Head of caudate nucleus (tissue), 42 donors: ENCODE data around the gene LHPP.
"Not testable (repeated sequence)": the region's sequence is repeated elsewhere in the genome, so short reads cannot be mapped to it uniquely, and the experiment has no call there.

Experiments used
- DNase-seq, 42 donors: peaks; one replicate each; pipeline versions ENCODE4 v3.0.0 to v3.0.0-alpha.2; 2020 to 2021; ENCODE audit warnings: mixed read lengths in 7 of 42
- intact Hi-C: fragments of 100-400 bp; cut with DNase I; formaldehyde crosslinking; loops from one replicate; pipeline ENCODE4 v1.15.0; 2022

Gene LHPP, protein sequence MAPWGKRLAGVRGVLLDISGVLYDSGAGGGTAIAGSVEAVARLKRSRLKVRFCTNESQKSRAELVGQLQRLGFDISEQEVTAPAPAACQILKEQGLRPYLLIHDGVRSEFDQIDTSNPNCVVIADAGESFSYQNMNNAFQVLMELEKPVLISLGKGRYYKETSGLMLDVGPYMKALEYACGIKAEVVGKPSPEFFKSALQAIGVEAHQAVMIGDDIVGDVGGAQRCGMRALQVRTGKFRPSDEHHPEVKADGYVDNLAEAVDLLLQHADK

DNA sequence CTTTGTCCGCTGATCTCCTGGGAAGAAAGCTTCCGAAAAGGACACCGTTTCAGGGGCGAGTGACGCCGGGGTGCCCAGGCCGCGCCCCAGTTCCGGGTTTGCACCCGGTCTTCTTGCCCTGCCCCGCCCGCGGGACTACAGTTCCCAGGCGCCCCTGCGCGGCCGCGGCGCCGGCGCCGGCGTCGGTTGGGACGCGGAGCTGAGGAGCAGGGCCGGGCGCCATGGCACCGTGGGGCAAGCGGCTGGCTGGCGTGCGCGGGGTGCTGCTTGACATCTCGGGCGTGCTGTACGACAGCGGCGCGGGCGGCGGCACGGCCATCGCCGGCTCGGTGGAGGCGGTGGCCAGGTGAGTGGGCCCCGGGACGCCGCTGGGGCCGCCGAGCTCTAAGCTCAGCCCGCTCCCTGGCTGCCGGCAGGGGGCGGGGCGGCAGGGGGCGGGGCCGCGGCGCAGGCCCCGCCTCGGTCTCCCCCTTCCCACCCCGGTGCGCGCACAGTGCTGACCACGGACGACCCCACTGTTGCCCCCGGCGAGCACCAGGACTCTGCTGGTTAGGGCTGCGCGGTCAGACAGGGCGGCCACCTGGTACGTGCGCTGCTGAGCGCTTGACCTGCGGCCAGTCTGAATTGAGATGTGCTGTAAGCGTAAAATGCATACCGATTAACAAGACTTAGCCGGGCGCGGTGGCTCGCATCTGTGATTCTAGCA, at the start of gene LHPP:
TSS of gene LHPP (plus strand) at position 182 of the 706 bp plus-strand sequence. CDS start at position 222, 40 bp downstream.
- intact Hi-C loops, result no loop called here
- DNase-seq, result peak; percentile 67 to 95 (median 89)

DNA sequence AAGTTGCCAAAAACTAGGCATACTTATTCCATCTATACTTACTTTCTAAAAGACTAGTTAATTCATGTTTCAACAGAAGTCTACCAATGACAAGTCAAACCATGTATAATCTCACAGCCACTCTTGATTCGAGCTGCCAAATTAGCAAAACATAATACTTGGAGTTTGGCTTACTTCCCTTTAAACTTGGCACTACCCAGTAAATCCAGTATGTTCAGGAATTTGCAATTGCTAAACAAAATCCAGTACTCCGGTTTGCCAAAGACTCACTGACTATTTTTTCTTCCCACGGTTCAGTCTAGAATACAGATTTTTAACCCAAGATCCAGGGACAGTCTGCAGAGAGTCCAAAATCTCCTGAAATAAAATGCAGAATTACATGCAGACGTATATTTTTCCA, 47.5 kb upstream of the LHPP start:
- DNase-seq, result peak in 1 of 42 donors; percentile 13
- intact Hi-C loops, result no loop called here

DNA sequence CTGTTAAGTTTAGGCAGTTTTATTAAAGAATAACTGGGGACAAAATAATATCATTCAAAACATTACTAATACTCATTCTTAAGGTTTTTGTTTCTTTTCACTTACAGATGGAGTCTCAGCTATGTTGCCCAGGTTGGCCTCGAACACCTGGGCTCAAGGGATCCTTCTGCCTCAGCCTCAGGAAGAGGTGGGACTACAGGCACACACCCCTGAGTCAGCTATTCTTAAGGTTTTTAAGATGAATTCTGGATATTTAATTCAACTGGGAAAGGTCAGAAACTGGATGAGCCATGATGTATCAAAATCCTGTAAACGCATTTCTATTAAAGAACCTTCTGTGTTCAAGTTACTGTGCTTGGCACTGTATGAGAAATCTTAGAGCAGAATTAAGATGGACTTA, 46.4 kb upstream of the LHPP start:
- peak in 2 of 42 donors; percentile 5 to 23 for DNase-seq
- intact Hi-C loops, result no loop called here

DNA sequence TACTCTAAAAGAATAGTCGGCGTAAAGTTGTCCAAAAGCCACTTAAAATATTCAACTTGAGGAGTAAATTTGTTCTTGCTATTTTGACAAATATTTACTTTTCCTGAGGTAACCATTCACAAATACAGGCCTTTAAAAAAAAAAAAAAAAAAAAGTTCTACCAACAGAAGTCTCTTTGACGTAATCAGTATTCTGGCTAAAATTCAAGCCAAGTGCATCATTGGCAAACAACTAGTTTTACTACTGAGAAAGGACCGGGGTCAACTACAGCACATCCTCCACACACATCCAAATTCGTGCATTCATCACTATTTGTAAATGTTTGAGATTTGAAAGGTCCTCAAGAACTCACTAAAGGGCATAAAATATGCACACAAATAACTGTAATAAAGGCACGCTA, 44.9 kb upstream of the LHPP start:
- intact Hi-C loops, result no loop called here

DNA sequence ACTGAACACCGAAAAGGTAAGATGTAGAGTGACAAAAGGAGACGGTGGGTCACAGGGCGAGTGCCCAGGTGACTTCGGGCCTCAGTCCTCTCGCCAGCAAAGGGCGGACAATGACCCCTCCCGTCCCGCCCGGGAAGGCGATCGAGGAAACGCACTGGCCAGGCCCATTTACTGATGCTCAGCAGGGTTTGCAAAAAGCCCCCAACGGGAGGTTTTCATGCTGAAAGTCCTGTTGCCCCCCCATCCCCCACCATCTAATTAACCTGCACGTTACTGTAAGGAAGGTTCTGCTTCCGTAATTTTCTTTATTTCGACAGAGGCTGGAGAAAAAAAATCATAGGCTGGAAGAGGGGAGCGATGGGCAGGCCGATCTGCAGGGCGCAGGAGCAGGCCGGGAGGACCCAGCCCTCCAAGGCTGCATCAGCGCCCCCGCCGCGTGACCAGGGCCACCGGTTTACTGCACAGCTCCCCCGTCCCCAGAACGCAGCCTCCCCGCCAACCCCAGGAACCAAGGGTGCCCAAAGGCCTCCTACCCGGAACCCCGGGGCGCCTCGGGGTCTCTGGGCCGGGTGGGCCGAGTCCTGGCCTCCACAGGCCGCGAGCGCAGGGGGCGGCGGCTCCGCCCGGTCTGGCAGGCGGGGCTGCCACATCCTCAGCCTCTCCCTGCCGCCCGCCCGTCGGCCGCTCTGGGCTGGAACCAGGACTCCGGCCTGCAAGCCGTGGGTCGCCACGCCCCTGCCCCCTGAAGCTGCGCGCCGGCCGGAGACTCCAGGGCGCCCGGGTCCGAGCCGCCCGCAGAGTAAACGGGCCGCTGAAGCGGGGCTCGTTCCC, 43.5 kb upstream of the LHPP start:
- peak; percentile 37 to 84 (median 70) for DNase-seq
- intact Hi-C loops, result no loop called here

More for the DNA sequence above, 44.9 kb upstream of the LHPP start:
- peak in 1 of 42 donors; percentile 1 for DNase-seq

DNA sequence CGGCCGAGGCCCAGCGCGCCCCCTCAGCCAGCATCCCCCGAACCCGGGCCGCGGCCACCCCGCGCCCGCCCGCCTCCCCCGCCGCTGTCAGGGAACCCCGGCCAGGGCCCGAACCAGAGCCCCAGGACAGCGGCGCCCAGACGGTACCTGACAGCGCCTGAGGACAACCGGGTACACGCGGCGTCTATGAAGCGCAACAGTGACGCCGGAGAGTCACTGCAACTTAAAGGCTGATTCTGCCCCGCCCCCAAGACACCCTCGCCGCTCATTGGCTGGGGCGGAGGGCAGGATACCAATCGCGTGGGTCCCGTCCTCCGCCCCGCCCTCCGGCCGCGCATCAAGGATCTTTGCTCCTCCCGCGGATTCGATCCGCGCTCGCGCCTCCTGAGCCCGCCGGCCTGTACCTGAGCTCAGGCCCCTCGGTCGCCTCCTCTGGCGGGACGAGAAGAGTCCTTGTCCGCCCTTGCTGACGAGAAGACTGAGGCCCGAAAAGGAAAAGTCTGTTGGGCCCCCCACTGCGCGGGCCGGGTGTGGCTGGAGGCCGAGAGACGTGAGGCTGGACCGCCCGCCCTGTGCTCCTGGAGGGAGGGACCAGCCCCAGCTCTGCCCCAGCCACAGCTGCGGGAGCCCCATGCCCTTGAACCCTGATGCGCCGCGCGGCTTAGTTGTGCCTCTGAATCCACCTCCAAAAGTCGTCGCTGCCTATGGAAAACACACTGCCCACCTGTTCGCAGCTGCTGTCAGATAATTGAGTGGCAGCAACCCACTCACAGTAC, 42.7 kb upstream of the LHPP start, which contains the start of gene OAT:
TSS of gene OAT (minus strand) at position 198 of the 776 bp plus-strand sequence. CDS start 6,752 bp downstream, outside the sequence.
- DNase-seq, result peak; percentile 97 to 99 (median 98)
- intact Hi-C loops, result no loop called here

DNA sequence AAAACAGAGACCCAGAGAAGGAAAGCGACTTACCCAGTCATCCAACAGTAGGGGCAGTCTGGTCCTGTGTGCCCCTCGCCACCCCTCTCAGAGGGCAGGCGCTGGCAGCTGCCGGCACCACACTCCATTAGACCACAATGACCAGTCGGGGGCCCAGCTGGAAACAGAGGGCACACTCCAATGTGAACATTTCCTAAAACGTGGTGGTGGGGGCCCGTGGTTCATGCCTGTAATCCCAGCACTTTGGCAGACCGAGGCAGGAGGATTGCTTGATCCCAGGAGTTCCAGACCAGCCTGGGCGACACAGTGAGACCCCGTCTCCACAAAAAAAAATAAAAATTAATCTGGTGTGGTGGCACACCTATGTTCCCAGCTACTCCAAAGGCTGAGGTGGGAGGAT, 42.0 kb upstream of the LHPP start:
- peak in 4 of 42 donors; percentile 13 to 26 (median 20) for DNase-seq
- intact Hi-C loops, result no loop called here

DNA sequence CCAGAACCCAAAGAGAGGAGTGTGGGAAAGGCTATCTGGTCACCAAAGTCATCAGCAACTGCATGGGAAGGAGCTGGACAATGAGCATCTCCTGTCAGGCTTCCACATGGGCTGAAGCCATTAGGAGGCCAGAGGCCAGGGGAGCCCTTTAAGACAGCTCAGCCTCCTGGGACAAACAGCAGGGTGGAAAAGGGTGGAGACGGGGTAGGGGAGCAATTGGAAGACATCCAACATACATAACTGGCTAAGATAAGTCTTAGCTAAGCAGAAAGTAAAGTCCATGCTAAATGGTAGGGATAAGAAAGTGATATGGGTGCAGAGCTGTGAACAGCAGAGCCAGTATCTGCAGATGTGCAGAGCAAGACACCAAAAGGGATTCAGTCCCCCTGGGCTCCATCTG, 41.4 kb upstream of the LHPP start:
- intact Hi-C loops, result no loop called here
- no peak for DNase-seq

DNA sequence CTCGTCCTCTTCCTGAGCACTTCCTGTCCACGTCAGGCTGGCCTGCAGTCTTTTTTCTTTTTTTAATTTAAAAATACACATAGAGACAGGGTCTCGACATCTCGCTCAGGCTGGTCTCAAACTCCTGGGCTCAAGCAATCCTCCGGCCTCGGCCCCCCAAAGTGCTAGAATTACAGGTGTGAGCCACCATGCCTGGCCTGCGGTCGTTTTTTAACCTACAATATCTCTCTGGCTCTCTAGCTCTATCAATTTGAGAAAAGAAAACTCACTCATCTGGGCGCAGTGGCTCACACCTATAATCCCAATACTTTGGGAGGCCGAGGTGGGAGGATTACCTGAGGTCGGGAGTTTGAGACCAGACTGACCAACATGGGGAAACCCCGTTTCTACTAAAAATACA, 38.9 kb upstream of the LHPP start:
- intact Hi-C loops, result no loop called here
- no peak for DNase-seq

DNA sequence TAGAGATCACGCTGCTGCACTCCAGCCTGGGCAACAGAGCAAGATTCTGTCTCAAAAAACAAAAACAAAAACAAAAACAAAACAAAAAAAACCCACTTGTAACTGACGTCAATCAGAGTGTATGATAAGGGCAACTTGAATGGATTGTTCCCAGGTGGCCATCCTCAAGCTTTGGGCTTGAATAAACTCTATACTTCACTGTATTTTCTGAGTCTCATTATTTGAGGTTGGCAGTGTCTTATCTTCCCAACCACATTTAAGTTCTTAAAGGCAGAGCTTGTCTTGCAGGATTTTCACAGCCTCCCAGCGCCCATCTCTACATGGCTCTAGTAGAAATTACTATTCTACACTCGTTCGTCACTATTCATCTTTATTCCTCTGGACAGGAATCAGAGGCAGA, 37.8 kb upstream of the LHPP start:
- DNase-seq, result no peak
- intact Hi-C loops, result no loop called here

DNA sequence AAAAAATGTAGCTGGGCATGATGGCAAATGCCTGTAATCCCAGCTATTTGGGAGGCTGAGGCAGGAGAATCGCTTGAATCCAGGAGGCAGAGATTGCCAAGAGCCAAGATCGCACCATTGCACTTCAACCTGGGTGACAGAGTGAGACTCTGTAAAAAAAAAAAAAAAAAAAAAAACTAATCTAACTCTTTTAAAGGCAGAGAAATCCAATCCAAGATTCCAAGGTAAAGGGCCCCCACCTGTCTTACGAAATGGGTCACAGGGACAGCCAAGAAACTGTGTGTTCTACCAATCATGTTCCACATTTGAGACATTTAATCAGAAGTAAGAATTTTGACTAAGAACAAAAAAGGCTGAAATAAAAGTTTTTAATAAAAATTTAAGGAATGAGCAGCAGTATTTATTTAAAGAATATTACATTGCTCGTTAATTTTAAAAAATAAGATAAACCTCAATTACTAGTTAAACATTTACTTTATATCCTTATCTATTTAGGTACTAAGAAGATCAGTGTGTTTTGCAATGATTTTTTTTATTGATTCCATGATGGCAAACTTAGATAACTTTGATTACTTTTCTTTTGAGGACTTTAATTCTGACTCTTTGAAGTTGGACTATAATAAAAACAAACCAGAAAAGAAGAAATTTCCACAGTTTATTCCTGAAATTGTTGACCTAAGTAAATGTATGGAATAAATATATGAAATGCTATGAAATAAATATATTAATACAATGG, 36.2 kb upstream of the LHPP start:
- intact Hi-C loops, result no loop called here
- DNase-seq, result no peak

DNA sequence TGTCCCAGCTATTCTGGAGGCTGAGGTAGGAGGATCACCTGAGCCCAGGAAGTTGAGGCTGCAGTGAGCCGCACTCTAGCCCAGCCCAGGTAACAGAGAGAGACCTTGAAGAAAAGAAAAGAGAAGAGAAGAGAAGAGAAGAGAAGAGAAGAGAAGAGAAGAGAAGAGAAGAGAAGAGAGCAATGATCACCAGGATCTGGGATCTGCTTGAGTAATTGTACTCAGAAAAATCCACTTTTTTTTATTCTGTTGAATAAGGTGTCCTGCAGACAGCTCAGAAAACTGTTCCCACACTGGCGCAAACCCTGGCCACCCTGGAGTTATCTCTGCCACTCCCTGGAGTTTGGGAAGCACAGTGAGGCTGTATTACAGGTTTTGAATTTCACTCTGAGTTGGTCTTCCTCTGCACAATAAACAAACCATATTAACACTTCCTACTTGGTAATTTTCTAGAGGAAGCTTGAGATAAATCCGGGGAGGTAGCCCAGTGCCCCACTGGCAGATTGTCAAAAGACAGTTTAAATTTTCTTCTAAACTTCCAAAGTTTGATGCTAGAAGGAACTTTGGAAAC, 33.3 kb upstream of the LHPP start:
- intact Hi-C loops, result no loop called here

DNA sequence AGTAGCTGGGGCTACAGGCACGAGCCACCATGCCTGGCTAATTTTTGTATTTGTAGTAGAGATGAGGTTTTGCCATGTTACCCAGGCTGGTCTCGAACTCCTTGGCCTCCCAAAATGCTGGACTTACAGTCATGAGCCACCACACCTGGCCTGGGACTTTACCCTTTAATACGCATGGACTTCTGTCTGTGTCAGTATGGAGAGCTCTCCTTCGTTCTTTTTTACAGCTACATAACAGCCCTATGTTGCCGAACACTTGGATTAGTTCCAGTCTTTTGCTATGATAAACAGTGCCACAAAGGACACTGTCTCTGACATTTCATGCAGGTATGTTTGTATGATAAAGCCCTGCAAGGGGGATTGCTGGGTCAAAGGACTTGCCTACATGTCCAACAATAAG, 32.0 kb upstream of the LHPP start:
- no peak for DNase-seq
- intact Hi-C loops, result no loop called here

More for the DNA sequence above, 33.3 kb upstream of the LHPP start:
- DNase-seq, result no peak

DNA sequence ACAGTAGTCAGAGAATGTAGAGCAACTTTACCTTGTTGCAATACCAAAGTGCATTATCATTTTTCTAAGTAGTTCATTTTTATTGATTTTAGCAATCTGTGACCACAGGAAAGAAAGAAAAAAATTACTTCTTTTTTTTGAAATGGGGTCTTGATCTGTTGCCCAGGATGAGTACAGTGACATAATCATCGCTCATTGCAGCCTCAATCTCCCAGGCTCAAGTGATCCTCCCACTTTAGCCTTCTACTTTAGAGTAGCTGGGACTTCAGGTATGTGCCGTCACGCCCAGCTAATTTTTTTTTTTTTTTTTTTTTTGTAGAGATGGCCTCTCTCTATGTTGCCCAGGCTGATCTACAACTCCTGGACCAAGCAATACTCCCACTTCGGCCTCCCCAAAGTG, 31.5 kb upstream of the LHPP start:
- no peak for DNase-seq
- intact Hi-C loops, result no loop called here

DNA sequence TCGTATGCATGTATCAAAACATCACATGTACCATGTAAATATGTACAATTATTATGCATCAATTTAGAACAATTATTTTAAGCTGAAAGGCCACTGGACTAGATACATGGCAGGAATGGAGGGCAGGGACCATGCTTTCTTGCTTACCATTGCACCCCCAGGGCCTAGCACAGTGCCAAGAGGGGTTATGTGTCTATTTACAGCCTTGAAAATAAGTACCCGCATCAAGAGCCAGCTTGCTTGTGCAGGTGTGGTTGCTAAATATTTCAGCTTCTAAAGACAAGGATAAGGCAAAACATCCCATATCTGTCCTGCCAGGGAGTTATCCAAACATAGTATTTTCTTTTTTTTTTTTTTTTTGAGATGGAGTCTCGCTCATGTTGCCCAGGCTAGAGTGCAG, 28.2 kb upstream of the LHPP start:
- DNase-seq, result no peak
- intact Hi-C loops, result no loop called here

DNA sequence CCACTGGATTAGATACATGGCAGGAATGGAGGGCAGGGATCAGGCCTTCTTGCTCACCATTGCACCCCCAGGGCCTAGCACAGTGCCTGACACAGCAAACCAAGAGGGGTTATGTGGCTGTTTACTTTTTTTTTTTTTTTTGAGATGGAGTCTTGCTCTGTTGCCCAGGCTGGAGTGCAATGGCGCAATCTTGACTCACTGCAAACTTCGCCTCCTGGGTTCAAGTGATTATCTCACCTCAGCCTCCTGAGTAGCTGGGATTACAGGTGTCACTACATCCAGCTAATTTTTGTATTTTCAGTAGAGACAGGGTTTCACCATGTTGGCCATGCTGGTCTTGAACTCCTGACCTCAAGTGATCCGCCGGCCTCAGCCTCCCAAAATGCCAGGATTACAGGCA, 25.9 kb upstream of the LHPP start:
- intact Hi-C loops, result not testable (repeated sequence)

DNA sequence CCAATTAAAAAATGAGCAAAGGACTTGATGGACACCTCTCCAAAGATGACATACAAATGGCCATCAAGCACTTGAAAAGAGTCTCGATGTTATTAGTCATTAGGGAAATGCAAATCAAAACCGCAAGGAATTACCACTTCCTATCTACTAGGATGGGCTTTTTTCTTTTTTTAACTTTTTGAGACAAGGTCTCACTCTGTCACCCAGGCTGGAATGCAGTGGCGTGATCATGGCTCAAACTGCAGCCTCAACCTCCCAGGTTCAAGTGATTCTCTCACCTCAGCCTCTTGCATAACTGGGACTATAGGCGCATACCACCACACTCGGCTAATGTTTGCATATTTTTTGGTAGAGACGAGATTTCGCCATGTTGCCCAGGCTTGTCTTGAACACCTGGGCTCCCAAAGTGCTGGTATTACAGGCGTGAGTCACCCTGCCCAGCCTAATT, 25.4 kb upstream of the LHPP start:
- intact Hi-C loops, result no loop called here
- DNase-seq, result no peak

More for the DNA sequence above, 25.9 kb upstream of the LHPP start:
- DNase-seq, result not testable (repeated sequence)

DNA sequence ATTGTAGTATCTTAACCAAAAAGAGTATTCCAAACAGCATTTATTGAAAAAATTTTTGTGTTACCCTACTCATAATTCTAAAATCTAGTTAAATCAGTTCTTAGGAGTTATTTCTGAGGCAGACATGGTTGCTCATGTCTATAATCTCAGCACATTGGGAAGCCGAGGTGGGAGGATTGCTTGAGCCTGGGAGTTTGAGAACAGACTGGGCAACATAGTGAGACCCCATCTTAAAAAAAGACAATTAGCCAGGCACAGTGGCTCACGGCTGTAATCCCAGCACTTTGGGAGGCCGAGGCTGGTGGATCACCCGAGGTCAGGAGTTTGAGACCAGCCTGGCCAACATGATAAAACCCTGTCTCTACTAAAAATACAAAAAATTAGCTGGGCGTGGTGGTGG, 19.9 kb upstream of the LHPP start:
- intact Hi-C loops, DNase-seq: not testable (repeated sequence)
